HG02943 (cell line): ENCODE measurements around the gene SYNDIG1.

ENCODE experiments used
- ATAC-seq: cut with Tn5 transposase; IDR thresholded peaks from one replicate; pipeline ENCODE4 v1.9.1; 2021; ENCODE audit warnings: mild to moderate bottlenecking, low read depth, moderate library complexity; ENCODE audit not compliant: unreplicated experiment

The SYNDIG1 gene

DNA sequence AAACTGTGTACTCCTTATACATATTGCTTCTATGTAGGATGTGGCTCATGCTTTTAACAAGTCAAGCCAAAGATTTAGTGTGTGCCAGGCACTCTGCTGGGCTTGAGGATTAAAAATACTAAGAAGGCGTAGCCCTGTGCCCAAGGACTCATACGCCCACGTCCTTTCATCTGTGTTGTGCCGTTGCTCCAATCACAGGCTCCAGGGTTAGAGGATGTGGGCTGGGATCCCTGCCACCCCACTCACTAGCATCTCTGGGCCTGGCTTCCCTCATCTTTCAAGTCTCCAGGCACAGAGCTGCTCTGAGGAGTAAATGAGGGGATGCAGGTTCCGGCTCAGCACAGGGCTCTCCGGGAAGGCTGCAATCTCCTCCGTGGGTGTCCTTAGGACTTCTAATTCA lies 214.2 kb downstream of the SYNDIG1 start:
- ATAC-seq, result no peak

DNA sequence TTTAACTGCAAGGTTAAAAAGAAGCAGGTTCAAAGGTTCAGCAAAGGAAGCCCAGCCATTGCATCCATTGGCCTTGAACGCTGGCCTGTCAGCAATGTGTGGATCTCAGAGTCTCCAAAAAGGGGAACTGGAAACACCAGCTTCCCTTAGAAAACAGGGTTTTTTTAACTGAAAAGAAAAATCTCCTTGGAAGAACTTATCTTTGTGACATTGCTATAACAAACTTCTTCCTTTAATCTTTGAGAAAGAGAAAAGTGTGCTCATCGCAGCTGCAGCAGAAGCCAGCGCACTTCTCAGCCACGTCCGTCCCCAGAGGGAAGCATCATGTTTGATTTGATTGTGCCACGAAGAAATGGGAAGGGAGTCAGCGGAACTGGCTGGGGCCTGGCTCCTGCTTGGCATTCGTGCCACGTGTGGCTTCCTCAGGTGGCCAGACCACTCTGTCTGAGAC lies 215.0 kb downstream of the SYNDIG1 start:
- ATAC-seq, result no peak

DNA sequence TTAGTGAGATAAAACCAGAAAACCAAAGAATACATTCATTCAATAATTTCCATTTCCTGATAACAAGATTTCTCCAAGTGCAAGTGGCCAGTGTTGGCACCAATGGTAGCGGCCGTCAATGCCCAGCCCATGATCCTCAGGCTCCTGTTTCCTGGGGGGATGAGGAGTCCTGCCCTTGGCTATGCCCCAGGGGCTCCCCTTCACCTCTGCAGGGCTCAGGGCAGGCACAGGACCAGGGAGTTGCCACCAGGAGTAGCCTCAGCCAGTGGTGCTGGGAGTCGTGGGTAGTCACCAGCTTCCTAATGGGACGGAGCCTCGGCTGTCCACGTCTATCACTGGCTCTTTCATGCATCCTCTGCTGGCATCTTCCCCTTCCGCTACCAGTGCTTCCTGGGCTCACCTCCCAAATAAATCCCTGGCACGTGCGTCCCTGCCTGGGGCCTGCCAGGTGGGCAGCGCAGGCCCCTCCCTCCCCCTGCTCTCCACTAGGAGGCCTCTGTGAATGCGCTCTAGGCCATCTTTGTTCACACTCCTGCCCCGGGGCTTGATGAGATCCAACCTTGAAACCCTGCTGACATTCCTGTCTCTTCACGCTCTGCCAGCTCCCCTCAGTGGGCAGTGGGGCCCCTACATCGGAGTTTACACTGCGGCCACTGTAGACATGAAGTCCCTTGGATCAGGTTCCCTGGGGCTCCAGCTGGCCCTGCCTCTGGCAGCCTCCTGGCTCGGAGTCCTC lies 215.7 kb downstream of the SYNDIG1 start:
- no peak for ATAC-seq

DNA sequence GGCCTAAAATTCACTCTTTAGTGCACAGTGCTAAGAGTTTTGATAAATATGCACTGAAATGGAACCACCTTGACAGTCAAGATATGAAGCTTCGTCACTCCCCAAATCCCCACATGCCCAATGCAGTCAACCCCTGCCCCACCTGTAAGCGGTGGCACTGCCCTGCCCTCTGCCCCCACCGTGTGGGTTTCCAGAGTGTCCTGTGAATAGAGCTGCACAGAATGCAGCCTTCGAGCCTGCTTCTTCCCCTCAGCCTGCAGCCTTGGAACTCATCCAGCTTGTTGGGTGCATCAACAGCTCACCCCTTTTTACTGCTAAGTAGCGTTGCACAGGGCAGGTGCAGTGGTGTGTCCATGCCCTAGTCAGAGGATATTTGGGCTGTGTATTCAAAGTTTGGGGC lies 216.3 kb downstream of the SYNDIG1 start:
- ATAC-seq, result no peak

DNA sequence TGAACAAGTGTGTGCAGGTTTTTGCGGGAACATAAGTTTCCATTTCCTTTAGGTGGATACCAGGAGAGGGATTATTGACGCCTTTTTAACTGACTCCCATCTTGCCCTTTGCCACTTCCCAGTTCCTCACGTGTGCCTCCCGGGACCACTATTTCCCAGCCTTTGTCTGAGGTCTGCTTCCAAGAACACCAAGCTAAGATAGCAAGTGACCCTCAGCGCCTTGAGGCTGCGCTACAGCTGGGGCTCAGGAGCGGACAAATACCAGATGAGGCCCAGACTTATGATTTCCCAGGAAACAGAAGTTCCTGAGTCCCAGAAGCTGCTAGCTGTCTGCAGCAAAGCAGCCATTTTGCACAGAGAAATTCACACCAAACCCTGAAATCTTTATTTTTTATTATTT lies 216.7 kb downstream of the SYNDIG1 start:
- no peak for ATAC-seq

DNA sequence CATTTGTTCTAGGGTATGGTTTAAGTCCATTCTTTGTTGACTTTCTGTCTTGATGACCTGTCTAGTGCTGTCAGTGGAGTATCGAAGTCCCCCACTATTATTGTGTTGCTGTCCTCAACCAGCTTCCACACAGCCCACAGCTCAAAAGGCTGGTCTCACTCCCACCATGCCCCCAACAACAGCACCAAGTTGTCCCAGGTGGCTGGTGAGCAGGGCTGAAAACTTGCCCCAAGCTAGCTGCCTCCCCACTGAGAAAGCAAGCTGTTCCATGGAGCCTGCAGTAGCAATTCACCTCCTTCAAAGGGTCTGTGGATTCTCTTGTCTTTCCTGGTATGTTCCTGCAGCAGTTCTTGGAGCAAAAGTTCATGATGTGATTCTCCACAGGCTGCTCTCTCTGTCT lies 221.0 kb downstream of the SYNDIG1 start:
- no peak for ATAC-seq

DNA sequence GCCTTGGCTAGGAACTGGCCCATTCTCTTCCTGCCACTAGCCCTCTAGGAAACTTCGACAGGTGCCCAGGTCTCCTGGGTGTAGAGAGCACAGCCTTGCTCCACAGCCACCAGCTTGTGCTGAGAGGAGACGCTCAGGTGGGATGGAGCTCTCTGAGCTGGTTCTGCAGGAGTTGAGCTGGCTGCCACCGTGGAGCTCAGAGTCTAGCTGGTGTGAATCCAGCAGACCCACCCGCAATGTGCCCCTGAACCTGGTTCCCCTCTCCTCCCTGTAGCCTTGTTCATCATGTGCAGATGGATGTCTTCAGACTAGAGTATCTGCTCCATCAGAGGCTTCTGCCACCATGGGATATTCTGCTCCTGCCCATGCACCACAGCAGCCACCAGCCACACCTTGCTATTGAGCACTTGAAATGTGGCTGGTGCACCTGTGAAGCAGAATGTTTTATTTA lies 222.5 kb downstream of the SYNDIG1 start:
- no peak for ATAC-seq

DNA sequence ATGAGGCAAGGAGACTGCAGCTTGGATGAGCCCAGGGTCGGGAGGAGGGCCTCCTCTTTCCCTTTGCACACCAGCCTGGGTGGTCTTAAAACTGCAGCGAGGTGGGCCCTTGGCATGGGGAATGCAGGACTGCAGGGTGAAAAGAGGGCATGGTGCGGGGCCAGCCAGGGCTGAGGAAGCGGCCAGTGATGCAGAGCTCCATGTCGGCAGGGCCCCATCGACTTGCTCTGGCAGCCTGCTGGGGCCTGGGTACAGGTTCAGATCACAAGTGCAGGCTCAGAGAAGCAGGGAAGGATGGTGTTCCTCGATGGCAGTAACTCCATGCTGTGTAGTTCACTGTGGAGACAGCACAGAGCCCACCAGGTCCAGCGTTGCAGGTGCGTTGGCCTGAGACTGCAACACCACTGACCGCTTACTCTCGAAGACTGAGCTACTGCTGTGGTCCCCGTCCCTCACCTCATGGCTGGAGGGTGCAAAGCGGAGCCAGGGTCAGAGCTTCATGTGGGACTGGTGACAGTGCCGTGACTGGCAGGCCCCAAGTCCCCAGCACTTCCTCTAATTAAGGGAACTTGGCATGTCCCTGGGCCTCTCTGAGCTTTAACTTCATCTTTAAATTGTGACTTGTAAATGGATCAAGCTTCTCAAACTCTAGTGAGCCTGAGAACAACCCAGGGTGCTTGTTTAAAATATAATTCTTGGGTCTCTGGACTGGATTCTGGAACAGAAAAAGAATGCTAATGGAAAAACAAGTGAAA lies 223.2 kb downstream of the SYNDIG1 start:
- no peak for ATAC-seq

DNA sequence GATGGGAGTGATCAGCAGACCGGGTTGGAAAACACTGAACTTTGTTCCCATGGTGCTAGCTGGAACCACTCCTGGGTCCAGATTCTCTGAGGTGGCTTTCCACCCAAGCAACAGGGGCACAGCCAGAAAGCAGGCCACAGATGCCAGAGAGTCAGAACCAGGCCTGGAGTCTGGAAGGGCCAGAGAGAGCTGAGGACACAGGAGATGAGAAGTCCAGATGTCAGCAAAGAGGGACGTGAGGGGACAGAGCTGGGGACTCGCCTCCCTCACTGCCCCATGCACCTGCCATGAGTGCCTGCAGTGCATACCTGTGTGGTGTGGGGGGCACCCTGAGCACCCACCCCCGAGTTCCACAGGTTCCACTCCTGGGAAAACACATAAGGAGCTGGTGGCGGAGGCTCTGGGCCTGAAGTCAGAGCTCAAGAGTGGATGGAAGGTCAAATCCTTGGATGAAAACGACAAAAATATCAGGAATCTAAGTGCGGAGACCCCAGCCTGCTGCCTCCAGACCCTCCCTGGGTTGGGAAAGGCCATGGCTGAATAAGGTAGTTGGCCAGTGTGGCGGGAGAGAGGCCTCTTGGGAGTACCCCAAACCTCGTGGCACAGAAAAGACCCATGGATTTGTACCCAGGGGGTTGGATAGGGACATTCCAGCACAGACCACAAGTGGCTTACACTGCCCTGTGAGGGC lies 224.2 kb downstream of the SYNDIG1 start:
- no peak for ATAC-seq

DNA sequence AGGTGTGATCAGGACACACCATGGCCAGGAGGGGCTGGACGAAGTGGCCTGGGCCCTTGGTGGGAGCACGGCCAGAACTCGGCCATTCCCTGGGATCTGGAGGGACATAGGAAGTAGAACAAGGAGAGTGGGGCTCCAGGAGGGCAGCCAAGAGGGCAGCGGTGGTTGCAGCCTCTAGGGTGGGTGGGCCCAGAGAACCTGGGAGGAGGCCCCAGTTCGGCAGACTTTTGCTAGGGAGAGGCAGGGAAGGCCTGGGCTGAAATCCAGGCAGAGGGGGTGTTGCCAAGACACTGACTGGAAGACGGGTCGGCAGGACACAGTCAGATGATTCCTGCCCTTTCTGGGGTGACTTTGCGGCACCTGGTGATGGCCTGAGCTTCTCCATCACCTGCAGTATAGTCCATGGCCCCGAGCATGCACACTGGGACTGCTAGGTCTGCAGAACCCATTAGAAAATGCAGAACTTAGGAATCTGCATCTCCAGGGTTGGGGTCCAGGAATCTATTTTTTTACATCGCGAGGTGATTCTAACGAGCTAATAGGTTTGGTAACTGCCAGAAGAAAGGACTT lies 224.8 kb downstream of the SYNDIG1 start:
- no peak for ATAC-seq

DNA sequence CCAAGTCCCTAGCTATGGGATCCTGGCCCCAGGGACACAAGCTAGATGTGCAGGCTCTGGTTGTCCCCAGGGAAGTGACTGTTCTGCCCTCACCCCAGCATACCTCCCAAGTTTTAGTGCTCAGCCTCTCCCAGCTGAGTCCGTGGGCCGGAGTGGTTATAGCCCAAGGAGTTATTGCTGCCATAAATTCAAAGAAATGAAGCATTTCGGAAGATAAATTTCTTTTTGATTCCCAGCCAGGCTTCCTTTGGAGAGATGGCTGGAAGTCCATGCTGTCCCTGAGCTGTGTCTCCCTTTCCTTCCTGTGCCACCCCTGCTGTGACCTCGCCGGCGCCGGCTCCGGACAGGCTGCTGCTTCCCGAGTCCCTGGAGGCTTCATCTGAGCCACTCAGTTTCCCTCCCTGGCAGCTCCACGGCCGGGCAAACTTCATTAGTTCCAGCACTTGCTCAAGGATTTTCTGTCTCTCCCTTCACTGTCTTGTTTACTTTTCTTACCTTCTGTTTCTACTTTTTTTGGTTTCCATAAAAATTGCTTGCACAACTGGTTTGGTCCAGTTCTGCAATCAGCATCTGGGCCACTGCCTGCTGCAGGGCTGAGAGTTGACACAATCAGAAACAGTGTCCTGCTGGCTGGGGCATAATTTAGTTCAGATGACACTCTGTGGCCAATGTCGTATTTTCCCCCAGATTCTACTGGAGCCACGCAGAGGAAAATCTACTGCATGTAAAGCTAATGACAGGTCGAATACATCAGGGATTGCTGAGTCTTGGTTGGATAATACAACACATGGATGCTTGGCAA lies 225.5 kb downstream of the SYNDIG1 start:
- ATAC-seq, result no peak

DNA sequence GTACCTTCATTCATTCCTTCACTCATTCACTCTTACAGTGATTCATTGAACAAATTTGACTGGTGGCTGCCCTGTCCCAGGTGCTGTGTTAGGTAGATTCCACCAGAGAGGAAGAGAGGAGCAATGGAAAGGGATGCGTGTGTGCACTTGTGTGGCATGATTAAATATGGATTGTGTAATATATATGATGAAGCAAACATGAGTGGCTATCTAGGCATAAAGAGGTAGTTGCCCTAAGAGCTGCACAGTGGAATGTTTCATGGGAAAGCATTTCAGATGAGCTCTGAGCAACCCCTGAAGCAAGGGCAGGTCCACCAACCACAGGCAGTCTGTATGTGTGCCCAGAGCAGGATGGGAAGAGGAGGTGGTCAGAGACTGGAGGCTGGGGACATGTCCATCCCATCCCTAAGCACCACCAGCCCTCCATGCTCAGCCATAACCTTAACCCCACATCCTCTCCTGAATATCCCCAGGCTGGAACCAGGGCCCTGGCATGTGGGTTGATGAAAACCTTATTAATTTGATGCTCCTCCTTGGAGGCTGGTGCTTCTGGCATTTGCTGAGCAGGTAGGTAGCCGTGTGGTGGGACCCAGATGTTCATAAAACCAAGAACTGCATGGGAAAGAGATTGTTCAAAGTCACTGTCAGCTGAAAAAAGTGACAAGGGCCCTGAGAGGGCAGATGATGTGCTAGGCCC lies 226.2 kb downstream of the SYNDIG1 start:
- ATAC-seq, result no peak

DNA sequence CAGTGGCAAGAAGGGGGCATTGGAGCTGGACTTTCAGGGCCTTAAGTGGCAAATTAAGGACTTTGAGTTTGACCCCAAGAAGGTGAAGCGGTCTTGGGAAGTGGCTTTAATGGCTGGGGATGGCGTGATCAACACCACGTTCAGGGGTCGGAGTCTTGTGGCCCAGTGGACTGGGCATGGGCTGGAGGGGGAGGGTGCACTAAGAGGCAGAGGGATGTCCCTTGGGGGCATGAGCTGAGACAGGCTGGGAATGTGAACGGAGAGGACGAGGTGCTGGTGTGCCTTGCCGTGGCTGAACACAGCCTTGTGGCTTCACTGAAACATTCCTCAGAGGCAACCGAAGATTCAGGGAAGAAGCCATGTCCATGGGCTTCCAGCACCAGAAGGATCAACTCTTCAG lies 227.0 kb downstream of the SYNDIG1 start:
- ATAC-seq, result no peak

DNA sequence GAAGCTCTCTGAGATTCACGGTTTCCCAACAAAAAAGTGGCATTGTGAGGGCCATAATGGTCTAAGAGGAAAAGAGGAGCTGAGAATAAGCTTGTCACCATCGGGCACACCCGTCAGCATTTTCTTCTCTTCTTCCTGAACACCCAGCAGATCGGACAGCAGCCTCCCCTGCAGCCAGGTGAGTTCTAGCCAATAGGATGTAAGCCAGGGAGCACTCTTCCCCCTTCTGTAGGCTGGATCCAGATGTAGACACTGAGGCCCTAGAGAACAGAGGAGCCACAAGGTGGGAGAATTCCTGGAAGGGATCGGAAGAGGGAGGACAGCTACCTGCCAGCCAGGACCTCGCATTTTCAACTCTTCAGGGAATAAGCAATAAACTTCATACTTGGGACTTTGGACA lies 228.0 kb downstream of the SYNDIG1 start:
- ATAC-seq, result no peak

DNA sequence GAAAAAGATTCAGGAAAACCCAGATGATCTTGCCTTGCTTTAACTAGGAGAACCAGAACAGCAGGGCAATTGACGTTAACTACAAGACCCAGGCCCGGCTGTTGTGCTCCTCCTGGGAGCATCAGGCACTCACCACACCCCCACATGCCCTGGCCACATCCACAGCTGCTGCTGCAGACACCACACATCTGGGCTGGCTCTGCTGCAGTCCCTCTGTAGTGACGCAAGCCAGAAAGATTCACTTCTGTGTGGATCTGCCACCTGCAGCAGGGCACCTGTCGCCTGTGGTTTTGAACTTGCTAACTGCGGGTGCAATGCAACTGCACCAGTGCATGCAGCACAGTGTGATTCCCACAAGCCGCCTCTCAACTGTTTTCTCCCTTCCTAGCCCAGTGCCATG lies 228.8 kb downstream of the SYNDIG1 start:
- no peak for ATAC-seq

DNA sequence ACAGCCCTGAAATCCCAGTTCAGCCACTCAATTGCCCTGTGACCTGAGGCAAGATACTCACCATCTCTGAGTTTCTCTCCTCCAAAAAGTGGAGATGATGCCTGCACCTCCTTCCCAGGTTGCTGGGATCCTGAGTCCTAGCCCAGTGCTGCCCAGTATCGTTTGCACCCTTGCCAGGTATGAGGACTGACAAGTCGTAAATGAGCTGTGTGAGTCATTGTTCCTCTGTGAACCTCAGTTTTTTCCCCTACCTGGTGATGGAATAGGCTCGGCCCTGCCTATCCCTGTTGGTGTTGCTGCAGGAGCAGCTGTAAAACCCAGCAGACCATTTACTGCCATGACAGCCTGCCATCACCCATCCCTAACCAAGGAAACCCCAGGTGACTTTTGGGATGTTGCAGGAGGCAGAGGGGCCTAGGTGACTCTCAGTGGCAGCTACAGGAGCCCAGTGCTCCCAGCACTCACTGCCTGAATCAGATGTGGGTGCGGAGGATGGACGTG lies 229.3 kb downstream of the SYNDIG1 start:
- no peak for ATAC-seq

DNA sequence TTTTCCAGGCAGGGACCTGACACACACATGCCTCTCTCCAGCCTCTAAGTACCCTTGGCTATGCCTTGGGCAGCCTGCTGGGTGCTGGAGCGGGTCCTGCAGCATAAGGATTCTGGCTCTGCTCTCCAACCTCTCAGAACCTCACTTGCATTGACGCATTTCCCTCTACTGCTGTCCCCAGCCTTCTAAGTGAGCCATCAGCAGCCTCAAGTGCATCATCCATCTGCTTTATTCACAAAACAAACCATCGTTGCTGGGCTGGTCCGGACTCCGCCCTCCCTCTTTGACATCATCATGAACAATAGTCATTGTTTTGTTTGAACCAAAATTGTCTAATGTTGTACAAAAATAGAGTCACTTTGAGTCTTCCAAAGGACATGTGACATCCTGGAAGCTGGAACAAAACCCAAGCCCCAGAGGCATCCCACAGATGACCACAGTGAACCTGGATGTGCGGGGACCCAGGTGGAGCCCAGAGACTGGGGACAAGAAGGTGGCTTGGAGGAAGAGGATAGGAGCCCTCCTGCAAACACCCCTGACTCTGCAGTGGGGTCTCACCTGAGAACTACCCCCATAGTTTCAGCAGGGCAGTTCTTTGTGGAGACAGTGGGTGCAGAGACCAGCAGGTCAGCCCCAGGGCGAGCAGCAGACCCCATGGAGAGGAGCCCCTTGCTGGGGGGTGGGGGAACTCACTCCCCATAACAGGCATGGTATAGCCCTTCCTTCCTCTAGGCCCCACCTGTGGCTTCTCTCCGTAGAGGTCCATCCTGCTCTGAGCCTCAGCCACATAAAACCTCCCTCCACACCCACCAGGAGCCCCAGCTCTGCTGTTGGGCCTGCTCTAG lies 230.1 kb downstream of the SYNDIG1 start:
- ATAC-seq, result no peak

DNA sequence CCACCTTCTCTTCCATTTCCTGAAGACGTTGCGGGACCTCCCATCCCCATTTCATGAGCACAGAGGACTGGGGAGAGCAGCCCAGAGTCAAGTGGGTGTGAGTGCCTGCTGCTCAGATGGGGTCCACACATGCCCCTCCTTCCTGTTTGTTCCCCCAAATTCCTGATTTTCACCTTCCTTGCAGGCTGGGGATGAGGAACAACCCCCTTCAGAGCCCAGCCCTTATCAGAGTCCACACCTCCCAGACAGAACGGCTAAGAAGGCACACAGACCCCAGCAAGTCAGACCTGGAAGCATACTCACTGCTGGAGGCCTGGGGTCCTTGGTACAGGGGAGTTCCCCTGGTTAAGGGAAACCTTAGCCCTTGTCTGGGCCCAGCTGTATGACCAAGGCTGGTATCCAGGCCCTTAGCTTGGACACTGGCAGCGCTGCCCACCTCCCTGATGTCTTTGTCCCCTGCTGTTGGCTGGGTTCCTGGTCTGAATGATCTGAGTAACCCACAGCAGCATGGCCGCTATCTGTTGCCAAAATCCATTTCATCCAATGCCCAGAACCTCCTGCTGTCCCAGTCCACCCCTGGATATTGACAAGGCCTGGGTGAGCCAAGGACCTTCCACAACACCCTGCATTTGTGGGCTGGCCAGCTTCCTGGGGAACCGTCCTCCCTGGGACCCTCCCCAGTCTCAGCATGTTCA lies 230.9 kb downstream of the SYNDIG1 start:
- ATAC-seq, result no peak
